Measurements from ENCODE around the gene TAS2R38.

Gene TAS2R38

GRCh38 chr7:142006577-142006976 lies 33.0 kb upstream of the TAS2R38 start:
- Histone ChIP-seq H3K27ac (ENCODE audit: low read depth, low read length, poor library complexity, severe bottlenecking) (no peak overlapping the region), H2AFZ (ENCODE audit: low read length) (no peak overlapping the region), H3K9me2 (ENCODE audit: low read depth, low read length) (no peaks in the 10 kb centered on the region), H3K4me3 (ENCODE audit: low read depth, low read length, poor library complexity, severe bottlenecking) (no peak overlapping the region), H3K36me3 (ENCODE audit: insufficient read depth, low read length) (no peaks in the 10 kb centered on the region), H3K9me3 (ENCODE audit: low read length) (no peaks in the 10 kb centered on the region), H3F3A (ENCODE audit: insufficient read depth, low read length) (no peaks in the 10 kb centered on the region), H3K9ac (ENCODE audit: low read length) (no peak overlapping the region), H3K79me2 (ENCODE audit: insufficient read depth, low read length) (no peaks in the 10 kb centered on the region), H3K4me1 (ENCODE audit: insufficient read depth, low read length, severe bottlenecking) (no peaks in the 10 kb centered on the region), H3K4me2 (ENCODE audit: low read length) (no peak overlapping the region), H3K27me3 (ENCODE audit: insufficient read depth, low read length) (no peaks in the 10 kb centered on the region), H4K20me1 (ENCODE audit: insufficient read depth, low read length) (no peaks in the 10 kb centered on the region)
- TF ChIP-seq CTCF (IDR thresholded peaks at IDR 0.05; ENCODE audit: low read length) (no peak), EZH2 (IDR thresholded peaks at IDR 0.05; ENCODE audit: borderline replicate concordance, low read length) (no peak)

GRCh38 chr7:142002179-142002578 lies 28.6 kb upstream of the TAS2R38 start:
- H3K9me2 ChIP-seq (ENCODE audit: low read depth, low read length) = no peaks in the 10 kb centered on the region
- no peak overlapping the region for H3K9ac ChIP-seq (ENCODE audit: low read length)
- no peaks in the 10 kb centered on the region for H3F3A ChIP-seq (ENCODE audit: insufficient read depth, low read length)
- no peaks in the 10 kb centered on the region for H4K20me1 ChIP-seq (ENCODE audit: insufficient read depth, low read length)
- no peaks in the 10 kb centered on the region for H3K27me3 ChIP-seq (ENCODE audit: insufficient read depth, low read length)
- no peak overlapping the region for H3K4me3 ChIP-seq (ENCODE audit: low read depth, low read length, poor library complexity, severe bottlenecking)
- no peaks in the 10 kb centered on the region for H3K9me3 ChIP-seq (ENCODE audit: low read length)
- no peak overlapping the region for H3K27ac ChIP-seq (ENCODE audit: low read depth, low read length, poor library complexity, severe bottlenecking)
- TF ChIP-seq CTCF (IDR thresholded peaks at IDR 0.05; ENCODE audit: low read length) (no peak), EZH2 (IDR thresholded peaks at IDR 0.05; ENCODE audit: borderline replicate concordance, low read length) (no peak)
- H3K4me1 ChIP-seq (ENCODE audit: insufficient read depth, low read length, severe bottlenecking) = no peaks in the 10 kb centered on the region
- no peak overlapping the region for H3K4me2 ChIP-seq (ENCODE audit: low read length)
- H3K36me3 ChIP-seq (ENCODE audit: insufficient read depth, low read length) = no peaks in the 10 kb centered on the region
- no peak overlapping the region for H2AFZ ChIP-seq (ENCODE audit: low read length)
- H3K79me2 ChIP-seq (ENCODE audit: insufficient read depth, low read length) = no peaks in the 10 kb centered on the region

- Histone ChIP-seq H3K9me2 (ENCODE audit: low read depth, low read length) (no peaks in the 10 kb centered on the region), H2AFZ (ENCODE audit: low read length) (no peak overlapping the region), H3K9me3 (ENCODE audit: low read length) (no peaks in the 10 kb centered on the region), H3K9ac (ENCODE audit: low read length) (no peak overlapping the region), H3K4me1 (ENCODE audit: insufficient read depth, low read length, severe bottlenecking) (no peaks in the 10 kb centered on the region), H3K27ac (ENCODE audit: low read depth, low read length, poor library complexity, severe bottlenecking) (no peak overlapping the region), H3K79me2 (ENCODE audit: insufficient read depth, low read length) (no peaks in the 10 kb centered on the region), H4K20me1 (ENCODE audit: insufficient read depth, low read length) (no peaks in the 10 kb centered on the region), H3K36me3 (ENCODE audit: insufficient read depth, low read length) (no peaks in the 10 kb centered on the region), H3K4me2 (ENCODE audit: low read length) (no peak overlapping the region), H3F3A (ENCODE audit: insufficient read depth, low read length) (no peaks in the 10 kb centered on the region), H3K4me3 (ENCODE audit: low read depth, low read length, poor library complexity, severe bottlenecking) (no peak overlapping the region), H3K27me3 (ENCODE audit: insufficient read depth, low read length) (no peaks in the 10 kb centered on the region)
- TF ChIP-seq EZH2 (IDR thresholded peaks at IDR 0.05; ENCODE audit: borderline replicate concordance, low read length) (no peak), CTCF (IDR thresholded peaks at IDR 0.05; ENCODE audit: low read length) (no peak)
Measured at GRCh38 chr7:142001163-142001874, 27.7 kb upstream of the TAS2R38 start.
